ENCODE measurements around the gene DDX10.

- TF ChIP-seq CTCF (IDR thresholded peaks at IDR 0.05; ENCODE audit: low read depth, low read length, poor library complexity, severe bottlenecking) (no peak), EZH2phosphoT487 (IDR thresholded peaks at IDR 0.05; ENCODE audit: borderline replicate concordance, low read length) (no peak)
These were observed 274.3 kb downstream of the DDX10 start for GRCh38 chr11:108939135-108939534.

Measured in DOHH2 (cell line).